Mesothelial cell of epicardium (in vitro differentiated cells): Measurements from ENCODE around the gene CAV1. TPM values are rescaled to one million over a fixed set of nuclear protein-coding genes. Genes with fewer than 3 reads are reported as not detected.

Experiments
- DNase-seq, 2 experiments: peaks; one replicate each; pipeline ENCODE4 v3.0.0; 2021; ENCODE audit warnings: low spot score in 2 of 2; ENCODE audit not compliant: unreplicated experiment in 2 of 2
- H3K27ac Mint-ChIP-seq: 2 replicates; pipeline ENCODE4 v1.8.0; 2021; ENCODE audit warnings: mixed read lengths
- H3K27me3 Mint-ChIP-seq: 2 replicates; pipeline ENCODE4 v1.8.0; 2021; ENCODE audit warnings: low read depth, mixed read lengths
- H3K36me3 Mint-ChIP-seq: 2 replicates; pipeline ENCODE4 v1.8.0; 2021; ENCODE audit warnings: mixed read lengths
- H3K4me1 Mint-ChIP-seq: 2 replicates; pipeline ENCODE4 v1.8.0; 2021; ENCODE audit warnings: mixed read lengths
- H3K4me3 Mint-ChIP-seq: 2 replicates; pipeline ENCODE4 v1.8.0; 2021; ENCODE audit warnings: mild to moderate bottlenecking, moderate library complexity, mixed read lengths
- H3K9me3 Mint-ChIP-seq: 2 replicates; pipeline ENCODE4 v1.8.0; 2021; ENCODE audit warnings: mixed read lengths
- CTCF ChIP-seq: fragments of 200-600 bp; sonication (generic); IDR thresholded peaks from one replicate; pipeline ENCODE4 v1.5.0; 2021; ENCODE audit warnings: antibody characterized with exemption; ENCODE audit not compliant: unreplicated experiment
- total RNA-seq: library from RNA; stranded (reverse); gene quantifications from 3 replicates; pipeline ENCODE4 v1.2.1, GENCODE V29; 2021

The CAV1 gene
- total RNA-seq, 1 donor from 2014 or later: 2.7 TPM

DNA sequence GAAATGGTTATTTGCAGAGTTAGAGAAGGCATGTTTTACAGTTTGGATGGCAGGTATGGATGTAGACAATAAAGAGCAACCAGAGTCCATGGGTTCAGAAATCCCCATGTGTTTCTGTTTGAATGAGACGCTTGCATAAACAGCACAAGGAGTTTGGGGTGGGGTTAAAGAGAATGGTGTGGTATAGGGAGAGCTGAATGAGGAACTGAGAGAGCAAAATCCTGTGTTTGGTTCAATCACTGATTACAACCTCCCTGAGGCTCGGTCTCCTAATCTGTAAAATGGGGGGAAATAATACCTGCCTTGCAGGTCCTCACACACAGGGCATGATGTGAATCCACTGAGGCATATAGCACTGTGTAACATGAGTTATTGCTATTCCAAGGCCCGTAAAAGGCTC is 23.7 kb downstream of the CAV1 start:
- H3K27ac Mint-ChIP-seq: no peak overlapping the region
- no peaks in the 10 kb centered on the region for H3K9me3 Mint-ChIP-seq
- TF ChIP-seq CTCF: no peak
- no peaks in the 10 kb centered on the region for H3K36me3 Mint-ChIP-seq
- peaks cover 2% of the 10 kb centered on the region for H3K4me1 Mint-ChIP-seq
- no peak overlapping the region for H3K4me3 Mint-ChIP-seq
- no peaks in the 10 kb centered on the region for H3K27me3 Mint-ChIP-seq
- no peak for DNase-seq

DNA sequence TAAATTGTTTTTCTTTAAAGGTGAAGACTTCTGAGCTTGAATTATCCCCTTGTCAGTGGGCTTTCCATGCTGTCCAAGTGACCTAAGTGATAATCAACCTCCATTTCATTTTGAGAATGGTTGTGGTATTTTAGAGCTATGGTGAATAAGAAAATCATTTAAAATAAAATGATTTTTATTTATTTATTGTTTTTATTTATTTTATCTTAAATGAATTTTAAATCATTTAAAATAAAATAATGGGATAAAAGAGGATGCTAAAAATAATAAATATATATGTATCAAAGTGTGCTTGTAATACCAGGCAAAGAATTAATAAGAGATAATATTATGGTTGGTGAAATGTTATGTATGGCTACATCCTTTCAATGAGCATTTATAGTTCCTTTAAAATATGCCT is 24.5 kb downstream of the CAV1 start:
- DNase-seq: no peak
- Mint-ChIP-seq H3K9me3 (no peaks in the 10 kb centered on the region), H3K4me1 (peaks cover 6% of the 10 kb centered on the region), H3K36me3 (no peaks in the 10 kb centered on the region), H3K27ac (no peak overlapping the region), H3K4me3 (no peak overlapping the region), H3K27me3 (no peaks in the 10 kb centered on the region)
- no peak for TF ChIP-seq CTCF

- Mint-ChIP-seq H3K36me3 (no peaks in the 10 kb centered on the region), H3K4me3 (no peak overlapping the region), H3K27me3 (no peaks in the 10 kb centered on the region), H3K9me3 (no peaks in the 10 kb centered on the region), H3K4me1 (peaks cover 6% of the 10 kb centered on the region), H3K27ac (no peak overlapping the region)
- DNase-seq: no peak
- no peak for TF ChIP-seq CTCF
Measured at GRCh38 chr7:116551692-116552091, 26.9 kb downstream of the CAV1 start.

DNA sequence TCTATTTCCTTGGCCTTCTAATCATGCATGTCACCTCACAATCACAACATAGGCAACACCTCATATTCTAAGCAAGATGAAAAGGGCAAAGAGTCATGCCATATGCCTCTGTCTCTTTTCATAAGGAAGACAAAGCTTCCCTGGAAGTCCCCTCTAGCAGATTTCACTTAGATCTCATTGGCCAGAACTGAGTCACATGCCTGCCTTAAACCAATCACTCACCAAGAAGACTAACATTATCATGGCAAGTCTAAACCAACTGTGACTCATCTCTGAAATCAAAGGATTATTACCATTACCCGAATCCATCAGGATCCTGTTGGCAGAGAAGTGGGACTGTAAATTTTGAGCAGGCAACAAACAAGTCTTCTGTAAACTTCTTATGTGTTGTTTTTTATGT is 27.8 kb downstream of the CAV1 start:
- H3K36me3 Mint-ChIP-seq: no peaks in the 10 kb centered on the region
- no peaks in the 10 kb centered on the region for H3K9me3 Mint-ChIP-seq
- no peak for TF ChIP-seq CTCF
- no peaks in the 10 kb centered on the region for H3K27me3 Mint-ChIP-seq
- no peak overlapping the region for H3K4me3 Mint-ChIP-seq
- H3K4me1 Mint-ChIP-seq: peaks cover 6% of the 10 kb centered on the region
- DNase-seq: no peak
- H3K27ac Mint-ChIP-seq: no peak overlapping the region

DNA sequence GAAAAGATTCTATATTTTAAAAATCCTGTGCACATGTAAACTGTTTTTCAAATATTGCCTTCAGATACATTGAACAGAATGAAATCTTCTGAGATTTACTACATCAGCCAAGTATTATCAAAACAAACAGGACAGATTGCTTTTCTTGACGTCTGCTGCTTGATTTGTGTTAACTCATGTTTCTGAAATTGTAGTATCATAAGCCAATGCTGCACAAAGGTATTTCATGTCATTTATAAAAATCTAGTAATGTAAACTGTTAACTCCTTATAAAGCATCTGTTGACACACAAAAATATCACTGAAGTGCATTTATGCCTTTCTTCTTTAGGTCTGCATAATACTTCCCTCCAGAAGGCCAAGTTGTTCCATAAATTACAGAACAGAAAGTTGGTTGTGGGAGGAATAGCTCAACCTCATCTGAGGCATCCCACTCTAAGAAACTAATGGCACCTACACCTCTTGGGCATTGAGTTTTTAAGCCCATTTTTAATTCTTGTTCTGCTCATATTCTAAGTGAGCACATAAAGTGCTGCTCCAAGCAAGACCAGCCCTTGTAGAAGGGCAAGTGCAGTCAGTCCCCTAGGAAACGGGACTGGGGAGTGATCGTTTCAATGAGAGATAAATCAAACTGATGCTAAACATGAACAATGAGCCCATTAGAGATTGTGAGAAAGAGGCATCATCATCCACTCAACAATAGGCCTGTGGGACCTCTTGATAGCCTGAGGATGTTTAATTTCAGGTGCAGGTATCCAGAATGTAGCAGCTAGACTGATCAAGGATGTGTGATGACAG is 28.5 kb downstream of the CAV1 start:
- H3K27ac Mint-ChIP-seq: no peak overlapping the region
- peaks cover 6% of the 10 kb centered on the region for H3K4me1 Mint-ChIP-seq
- no peaks in the 10 kb centered on the region for H3K9me3 Mint-ChIP-seq
- H3K36me3 Mint-ChIP-seq: no peaks in the 10 kb centered on the region
- no peak for TF ChIP-seq CTCF
- no peak for DNase-seq
- no peaks in the 10 kb centered on the region for H3K27me3 Mint-ChIP-seq
- no peak overlapping the region for H3K4me3 Mint-ChIP-seq
